HEK293T (cell line): ENCODE measurements around the gene HDHD5.
"Not testable (repeated sequence)": the region's sequence is repeated elsewhere in the genome, so short reads cannot be mapped to it uniquely, and the experiment has no call there.

Experiments
- CTCF ChIA-PET: fragments of 350-600 bp; formaldehyde crosslinking; extraction: SDS; loops from one replicate; lab custom pipeline; 2021; ENCODE audit warnings: antibody characterized with exemption, inconsistent platforms; lab: Yijun Ruan, JAX
- POLR2A ChIA-PET: fragments of 350-600 bp; formaldehyde crosslinking; extraction: SDS; loops from one replicate; lab custom pipeline; 2020; ENCODE audit warnings: antibody characterized with exemption, inconsistent platforms; lab: Yijun Ruan, JAX
- DNase-seq: peaks from one replicate; pipeline ENCODE4 v3.0.0; 2012; ENCODE audit warnings: mixed read lengths; ENCODE audit errors: extremely low spot score
- ARNT ChIP-seq: fragments of 450-650 bp; IDR thresholded peaks from 2 replicates; pipeline ENCODE4 v1.6.1; 2017; ENCODE audit warnings: mild to moderate bottlenecking
- BHLHE40 ChIP-seq: fragments of 450-650 bp; IDR thresholded peaks from 2 replicates; pipeline ENCODE4 v1.6.1; 2016; ENCODE audit warnings: mild to moderate bottlenecking, moderate library complexity, borderline replicate concordance
- CTBP1 ChIP-seq: fragments of 450-650 bp; IDR thresholded peaks from 2 replicates; pipeline ENCODE4 v1.6.1; 2016; ENCODE audit warnings: borderline replicate concordance
- ELF4 ChIP-seq: fragments of 450-650 bp; IDR thresholded peaks from 2 replicates; pipeline ENCODE4 v1.6.1; 2017; ENCODE audit warnings: antibody characterized with exemption
- FOXA1 ChIP-seq: fragments of 450-650 bp; IDR thresholded peaks from 2 replicates; pipeline ENCODE4 v1.6.1; 2016; ENCODE audit warnings: mild to moderate bottlenecking
- FOXK2 ChIP-seq: fragments of 450-650 bp; IDR thresholded peaks from 2 replicates; pipeline ENCODE4 v1.6.1; 2016; ENCODE audit warnings: mild to moderate bottlenecking
- FOXM1 ChIP-seq: fragments of 450-650 bp; IDR thresholded peaks from 2 replicates; pipeline ENCODE4 v1.6.1; 2017; ENCODE audit warnings: mild to moderate bottlenecking, borderline replicate concordance
- HDGF ChIP-seq: fragments of 450-650 bp; IDR thresholded peaks from 2 replicates; pipeline ENCODE4 v1.6.1; 2017; ENCODE audit warnings: antibody characterized with exemption, borderline replicate concordance
- L3MBTL2 ChIP-seq: fragments of 450-650 bp; conservative IDR thresholded peaks from 2 replicates; pipeline ENCODE4 v1.6.1; 2016; ENCODE audit warnings: mild to moderate bottlenecking
- LEF1 ChIP-seq: fragments of 450-650 bp; IDR thresholded peaks from 2 replicates; pipeline ENCODE4 v1.6.1; 2017; ENCODE audit warnings: mild to moderate bottlenecking, borderline replicate concordance
- NFRKB ChIP-seq: fragments of 450-650 bp; IDR thresholded peaks from 2 replicates; pipeline ENCODE4 v1.6.1; 2016; ENCODE audit warnings: mild to moderate bottlenecking, moderate library complexity
- PKNOX1 ChIP-seq: fragments of 450-650 bp; IDR thresholded peaks from 2 replicates; pipeline ENCODE4 v1.6.1; 2016
- SP1 ChIP-seq: fragments of 450-650 bp; IDR thresholded peaks from 2 replicates; pipeline ENCODE4 v1.6.1; 2017
- SUZ12 ChIP-seq: fragments of 450-650 bp; IDR thresholded peaks from 2 replicates; pipeline ENCODE4 v1.6.1; 2016; ENCODE audit warnings: mild to moderate bottlenecking
- TARDBP ChIP-seq: fragments of 450-650 bp; IDR thresholded peaks from 2 replicates; pipeline ENCODE4 v1.6.1; 2016
- ZNF384 ChIP-seq: fragments of 450-650 bp; IDR thresholded peaks from 2 replicates; pipeline ENCODE4 v1.6.1; 2016

The HDHD5 gene

DNA sequence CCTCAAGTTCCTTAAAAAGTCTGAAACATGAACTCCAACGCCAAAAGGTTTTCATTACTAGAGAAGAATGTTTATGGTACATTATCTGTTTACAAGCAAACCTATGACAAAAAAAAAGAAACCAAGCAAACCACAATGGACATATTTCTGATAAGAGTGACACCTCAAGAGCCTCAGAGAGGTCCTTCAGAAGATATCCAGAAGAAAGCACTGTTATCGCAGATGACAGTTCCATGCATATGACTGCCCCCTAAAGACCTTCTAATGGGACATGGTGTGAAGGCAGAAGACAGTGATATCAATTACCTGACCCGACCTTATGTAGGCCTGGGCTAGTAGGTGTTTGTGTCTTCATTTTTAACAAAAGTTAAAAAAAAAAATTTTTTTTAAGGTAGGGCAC, 3.1 kb downstream of the HDHD5 start:
- ChIA-PET CTCF (no interaction called here), POLR2A (no interaction called here)
- DNase-seq, result no peak
- TF ChIP-seq FOXK2 (no peak), PKNOX1 (no peak), BHLHE40 (no peak), FOXM1 (no peak), L3MBTL2 (no peak), HDGF (no peak), SP1 (no peak), NFRKB (no peak), TARDBP (no peak), SUZ12 (no peak), LEF1 (no peak), CTBP1 (no peak), ZNF384 (no peak), FOXA1 (no peak), ELF4 (no peak), ARNT (no peak)

- CTCF ChIA-PET, result interaction anchor here (1.2 kb wide), 1 partner anchor 19 kb away, joined by 4 read pairs; no protein-coding TSS in a partner anchor
- POLR2A ChIA-PET, result no interaction called here
- TF ChIP-seq NFRKB, result no peak
- TF ChIP-seq ZNF384, result no peak
- TF ChIP-seq FOXK2, result no peak
- TF ChIP-seq SP1, result no peak
- no peak for TF ChIP-seq SUZ12
- no peak for TF ChIP-seq PKNOX1
- TF ChIP-seq BHLHE40, result no peak
- no peak for TF ChIP-seq TARDBP
- TF ChIP-seq LEF1, result no peak
- TF ChIP-seq CTBP1, result no peak
- TF ChIP-seq ELF4, result no peak
- no peak for TF ChIP-seq L3MBTL2
- TF ChIP-seq HDGF, result no peak
- no peak for DNase-seq
These were observed 6.1 kb downstream of the HDHD5 start for GRCh38 chr22:17152971-17153370.

DNA sequence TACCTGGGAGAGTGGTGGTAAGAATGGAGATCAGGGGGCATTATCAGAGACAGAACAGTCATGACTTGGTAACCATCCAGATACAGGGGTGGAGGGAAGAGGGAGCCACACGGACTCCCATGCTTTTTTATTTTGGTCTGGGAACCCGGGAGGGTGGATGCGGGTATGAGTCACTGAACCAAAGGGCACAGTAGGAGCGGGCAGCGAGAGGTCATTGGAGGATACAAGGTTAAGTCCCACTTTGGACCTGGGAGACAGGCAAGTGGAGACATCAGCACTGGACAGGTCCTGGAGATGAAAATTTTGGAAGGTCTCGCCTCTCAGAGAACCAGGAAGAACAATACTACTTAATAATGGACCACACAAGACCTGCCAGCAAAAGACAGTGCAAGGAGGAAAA, 6.7 kb downstream of the HDHD5 start:
- ChIA-PET POLR2A (no interaction called here), CTCF (interaction anchor here (1.2 kb wide), 1 partner anchor 19 kb away, joined by 4 read pairs; no protein-coding TSS in a partner anchor)
- no peak for TF ChIP-seq ELF4
- no peak for TF ChIP-seq CTBP1
- no peak for TF ChIP-seq LEF1
- TF ChIP-seq PKNOX1, result no peak
- TF ChIP-seq NFRKB, result no peak
- no peak for TF ChIP-seq BHLHE40
- no peak for TF ChIP-seq SUZ12
- no peak for TF ChIP-seq ARNT
- DNase-seq, result no peak

- POLR2A ChIA-PET, result interaction anchor here (1.3 kb wide), 1 partner anchor 23 kb away, joined by 4 read pairs; no protein-coding TSS in a partner anchor
- DNase-seq, result no peak
- no peak for TF ChIP-seq L3MBTL2
- TF ChIP-seq FOXA1, result no peak
- no peak for TF ChIP-seq PKNOX1
- TF ChIP-seq NFRKB, result no peak
- TF ChIP-seq ARNT, result no peak
- no peak for TF ChIP-seq LEF1
- no peak for TF ChIP-seq BHLHE40
- TF ChIP-seq ELF4, result no peak
- no peak for TF ChIP-seq SP1
- CTCF ChIA-PET, result interaction anchor here (1.2 kb wide), 1 partner anchor 22 kb away, joined by 4 read pairs; no protein-coding TSS in a partner anchor
These were observed 9.8 kb downstream of the HDHD5 start for GRCh38 chr22:17149076-17149815.

DNA sequence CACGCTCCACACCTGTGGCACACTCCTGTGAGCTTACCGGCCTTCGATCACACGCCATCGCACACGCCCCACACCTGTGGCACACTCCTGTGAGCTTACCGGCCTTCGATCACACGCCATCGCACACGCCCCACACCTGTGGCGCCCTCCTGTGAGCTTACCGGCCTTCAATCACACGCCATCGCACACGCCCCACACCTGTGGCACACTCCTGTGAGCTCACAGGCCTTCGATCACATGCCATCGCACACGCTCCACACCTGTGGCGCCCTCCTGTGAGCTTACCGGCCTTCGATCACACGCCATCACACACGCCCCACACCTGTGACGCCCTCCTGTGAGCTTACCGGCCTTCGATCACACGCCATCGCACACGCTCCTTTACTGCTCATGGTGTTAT, 11.6 kb downstream of the HDHD5 start:
- CTCF ChIA-PET, DNase-seq: not testable (repeated sequence)
- POLR2A ChIA-PET, result interaction anchor here (1.3 kb wide), 1 partner anchor 11 kb away, joined by 3 read pairs; no protein-coding TSS in a partner anchor

- DNase-seq, result no peak
- TF ChIP-seq HDGF (no peak), ZNF384 (no peak), CTBP1 (no peak), ELF4 (no peak), TARDBP (no peak), FOXK2 (no peak), SUZ12 (no peak), ARNT (no peak), L3MBTL2 (no peak), FOXA1 (no peak), FOXM1 (no peak), BHLHE40 (no peak), NFRKB (no peak), PKNOX1 (no peak), SP1 (no peak), LEF1 (no peak)
- POLR2A ChIA-PET, result no interaction called here
- CTCF ChIA-PET, result no interaction called here
These were observed 13.9 kb downstream of the HDHD5 start for GRCh38 chr22:17145021-17145680.
